LHCN-M2 (cell line): ENCODE results near the gene TERT. TPM values are rescaled to one million over a fixed set of nuclear protein-coding genes. Genes with fewer than 3 reads are reported as not detected.

Experiments
- DNase-seq: peaks from one replicate; pipeline ENCODE4 v3.0.0-alpha.2; 2012; ENCODE audit warnings: low read depth
- total RNA-seq: library from RNA; depleted of rRNA; stranded (reverse); fragments of >200 nt; gene quantifications from 2 replicates; pipeline ENCODE4 v1.2.3, GENCODE V29; 2014

Gene TERT
- total RNA-seq, 1 experiment from 2014 or later, result 173 TPM

DNA sequence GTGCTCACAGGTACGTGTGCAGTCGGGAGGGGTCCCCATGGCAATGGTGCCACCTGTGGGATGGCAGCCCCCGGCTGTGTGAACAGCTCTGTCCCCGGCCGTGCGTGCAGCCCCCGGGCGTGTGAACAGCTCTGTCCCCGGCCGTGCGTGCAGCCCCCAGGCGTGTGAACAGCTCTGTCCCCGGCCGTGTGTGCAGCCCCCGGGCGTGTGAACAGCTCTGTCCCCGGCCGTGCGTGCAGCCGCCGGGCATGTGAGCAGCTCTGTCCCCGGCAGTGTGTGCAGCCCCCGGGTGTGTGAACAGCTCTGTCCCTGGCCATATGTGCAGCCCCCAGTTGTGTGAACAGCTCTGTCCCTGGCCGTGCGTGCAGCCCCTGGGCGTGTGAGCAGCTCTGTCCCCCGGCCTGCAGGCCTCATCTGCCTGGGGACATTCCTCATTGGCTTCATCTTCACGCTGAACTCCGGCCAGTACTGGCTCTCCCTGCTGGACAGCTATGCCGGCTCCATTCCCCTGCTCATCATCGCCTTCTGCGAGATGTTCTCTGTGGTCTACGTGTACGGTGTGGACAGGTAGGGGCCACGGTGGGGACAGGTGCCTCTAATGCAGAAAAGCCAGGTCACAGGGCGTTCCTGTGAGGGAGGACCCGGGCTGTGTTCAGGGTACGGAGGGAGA, 75.6 kb downstream of the TERT start:
- no peak for DNase-seq

DNA sequence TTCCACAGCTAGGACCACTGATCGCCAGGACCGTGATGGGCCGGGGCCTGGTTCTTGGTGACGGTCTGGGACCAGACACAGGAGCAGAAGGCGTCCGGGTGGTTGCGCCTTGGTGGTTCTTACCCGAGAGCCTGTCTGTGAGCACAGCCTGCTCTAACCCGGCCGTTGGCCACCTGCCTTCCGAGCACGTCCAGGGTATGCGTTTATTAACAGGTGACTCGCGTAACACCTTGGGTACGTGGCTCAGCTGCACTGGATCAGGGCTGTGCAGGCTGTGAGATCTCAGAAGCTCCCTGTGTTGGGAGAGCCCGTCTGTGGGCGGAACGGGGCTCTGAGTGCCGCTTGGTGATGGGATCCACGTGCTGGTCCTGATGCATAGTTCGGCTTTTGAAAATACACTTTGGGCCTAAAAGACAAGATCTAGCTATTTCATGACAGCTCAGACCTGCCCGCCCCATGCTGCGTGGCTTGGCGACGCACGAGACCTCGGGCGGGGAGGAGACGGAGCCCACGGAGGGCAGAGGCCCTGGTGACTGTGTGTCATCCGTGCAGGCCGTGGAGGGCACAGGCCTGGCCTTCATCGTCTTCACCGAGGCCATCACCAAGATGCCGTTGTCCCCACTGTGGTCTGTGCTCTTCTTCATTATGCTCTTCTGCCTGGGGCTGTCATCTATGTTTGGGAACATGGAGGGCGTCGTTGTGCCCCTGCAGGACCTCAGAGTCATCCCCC, 76.4 kb downstream of the TERT start:
- DNase-seq, result no peak

DNA sequence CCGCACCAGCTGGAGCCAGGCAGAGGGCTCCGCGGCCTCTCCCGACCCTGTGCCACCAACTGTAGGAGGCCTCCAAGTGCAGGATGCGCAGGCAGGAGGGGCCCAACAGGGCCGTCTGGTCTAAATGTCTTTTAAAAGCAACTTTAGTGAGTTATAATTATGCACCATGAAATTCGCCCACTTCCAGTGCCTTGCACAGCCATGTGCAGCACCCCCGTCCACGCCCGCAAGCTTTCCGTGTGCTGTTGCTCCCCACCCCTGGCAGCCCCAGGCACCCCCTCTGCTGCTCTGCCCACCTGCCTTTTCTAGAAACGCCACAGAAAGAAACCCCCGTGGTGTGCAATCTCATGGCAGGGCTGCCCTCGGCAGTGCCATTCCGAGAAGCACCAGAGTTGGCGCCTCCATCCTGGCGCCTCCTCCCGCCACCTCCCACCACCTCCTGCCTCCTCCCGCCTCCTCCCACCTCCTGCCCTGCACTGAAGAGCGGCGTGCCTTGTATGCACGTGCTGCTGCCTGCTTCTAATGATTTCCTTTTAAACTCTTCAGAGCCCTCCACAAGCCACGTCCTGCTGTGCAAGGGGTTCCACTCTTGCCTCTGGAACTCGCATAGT, 77.2 kb downstream of the TERT start:
- no peak for DNase-seq

DNA sequence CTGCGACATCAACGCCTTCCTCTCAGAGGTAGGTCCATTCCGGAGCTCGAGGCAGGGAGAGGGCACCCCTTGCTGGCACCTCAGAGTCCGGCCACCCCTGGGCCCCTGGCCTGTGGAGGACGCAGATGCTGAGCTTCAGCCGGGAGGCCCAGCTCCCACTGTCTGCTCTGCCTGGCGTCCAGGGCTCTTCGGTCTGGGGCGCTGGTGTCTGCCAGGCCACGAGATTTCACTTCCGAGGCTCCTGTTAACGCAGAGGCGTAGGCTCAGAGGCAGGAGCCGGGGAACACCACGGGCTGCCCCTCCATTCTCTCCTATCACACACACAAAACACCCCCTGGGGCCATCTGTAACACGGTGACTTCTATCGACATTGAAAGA, 78.0 kb downstream of the TERT start:
- DNase-seq, result no peak

DNA sequence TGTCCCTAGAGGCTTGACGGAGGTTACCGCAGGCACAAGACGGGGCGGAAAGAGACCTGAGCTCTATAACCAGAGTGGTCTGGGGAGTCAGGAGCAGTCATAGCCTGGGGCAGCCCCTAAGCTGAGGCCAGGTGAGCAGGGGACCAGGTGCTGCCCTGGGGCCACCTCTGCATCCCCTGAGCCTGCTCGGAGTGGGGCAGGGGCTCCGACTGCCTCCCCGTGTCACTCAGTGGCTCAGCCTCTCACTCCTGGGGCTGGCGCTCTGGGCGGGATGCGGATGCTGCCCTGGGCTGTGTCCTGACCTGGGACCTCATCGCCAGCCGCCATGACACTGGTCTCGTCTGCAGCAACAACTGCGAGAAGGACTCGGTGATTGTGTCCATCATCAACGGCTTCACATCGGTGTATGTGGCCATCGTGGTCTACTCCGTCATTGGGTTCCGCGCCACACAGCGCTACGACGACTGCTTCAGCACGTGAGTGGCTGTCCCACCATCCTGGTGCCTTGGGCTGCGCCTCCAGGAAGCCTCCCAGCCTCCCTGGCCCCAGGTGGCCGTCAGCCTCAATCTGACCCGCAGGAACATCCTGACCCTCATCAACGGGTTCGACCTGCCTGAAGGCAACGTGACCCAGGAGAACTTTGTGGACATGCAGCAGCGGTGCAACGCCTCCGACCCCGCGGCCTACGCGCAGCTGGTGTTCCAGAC, 78.5 kb downstream of the TERT start:
- no peak for DNase-seq

DNA sequence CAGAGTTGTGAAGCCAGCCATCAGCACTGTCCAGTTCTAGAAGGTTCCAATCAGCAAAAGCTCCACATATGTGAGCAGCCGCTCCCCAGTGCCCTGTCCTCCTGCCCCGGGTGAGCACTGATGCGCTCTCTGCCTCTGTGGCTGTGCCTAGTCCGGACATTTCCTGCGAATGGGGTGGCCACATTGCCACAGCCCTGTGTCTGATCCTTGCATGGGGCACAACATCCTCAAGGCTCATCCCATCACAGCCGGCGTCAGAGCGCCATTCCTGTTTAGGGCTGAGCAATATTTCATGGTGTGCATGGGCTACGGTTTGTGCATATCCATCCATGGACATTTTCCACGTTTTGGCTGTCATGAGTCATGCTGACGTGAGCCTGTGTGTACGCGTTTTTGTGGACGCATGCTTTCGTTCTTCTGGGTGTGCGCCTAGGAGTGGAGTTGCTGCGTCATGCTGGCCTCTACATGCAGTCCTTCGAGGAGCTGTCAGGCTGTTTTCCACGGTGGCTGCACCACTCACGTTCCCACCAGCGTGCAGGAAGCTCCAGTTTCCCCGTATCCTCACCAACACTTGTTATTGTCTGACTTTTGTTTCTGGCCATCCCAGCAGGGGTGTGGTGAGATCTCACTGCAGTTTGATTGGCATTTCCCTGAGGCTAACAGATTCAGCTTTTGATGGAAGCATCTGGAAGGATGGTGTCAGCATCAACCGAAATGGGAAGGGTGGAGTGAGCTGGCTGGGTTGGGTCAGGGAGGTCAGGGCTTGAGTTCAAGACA, 79.4 kb downstream of the TERT start:
- DNase-seq, result no peak

DNA sequence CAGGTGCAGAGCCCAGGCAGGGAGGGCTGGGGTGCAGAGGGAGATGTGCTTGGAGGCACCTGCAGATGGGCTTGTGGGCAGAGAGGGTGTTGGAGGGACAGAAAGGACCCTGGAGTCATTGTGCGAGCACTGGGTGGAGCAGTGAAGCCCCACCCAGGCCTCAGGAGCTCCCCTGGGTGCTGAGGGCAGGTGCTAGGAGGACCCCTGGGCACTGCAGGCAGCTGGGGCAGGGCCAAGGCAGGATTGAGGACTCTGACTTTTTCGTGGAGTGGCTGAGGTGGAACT, 80.0 kb downstream of the TERT start:
- no peak for DNase-seq

DNA sequence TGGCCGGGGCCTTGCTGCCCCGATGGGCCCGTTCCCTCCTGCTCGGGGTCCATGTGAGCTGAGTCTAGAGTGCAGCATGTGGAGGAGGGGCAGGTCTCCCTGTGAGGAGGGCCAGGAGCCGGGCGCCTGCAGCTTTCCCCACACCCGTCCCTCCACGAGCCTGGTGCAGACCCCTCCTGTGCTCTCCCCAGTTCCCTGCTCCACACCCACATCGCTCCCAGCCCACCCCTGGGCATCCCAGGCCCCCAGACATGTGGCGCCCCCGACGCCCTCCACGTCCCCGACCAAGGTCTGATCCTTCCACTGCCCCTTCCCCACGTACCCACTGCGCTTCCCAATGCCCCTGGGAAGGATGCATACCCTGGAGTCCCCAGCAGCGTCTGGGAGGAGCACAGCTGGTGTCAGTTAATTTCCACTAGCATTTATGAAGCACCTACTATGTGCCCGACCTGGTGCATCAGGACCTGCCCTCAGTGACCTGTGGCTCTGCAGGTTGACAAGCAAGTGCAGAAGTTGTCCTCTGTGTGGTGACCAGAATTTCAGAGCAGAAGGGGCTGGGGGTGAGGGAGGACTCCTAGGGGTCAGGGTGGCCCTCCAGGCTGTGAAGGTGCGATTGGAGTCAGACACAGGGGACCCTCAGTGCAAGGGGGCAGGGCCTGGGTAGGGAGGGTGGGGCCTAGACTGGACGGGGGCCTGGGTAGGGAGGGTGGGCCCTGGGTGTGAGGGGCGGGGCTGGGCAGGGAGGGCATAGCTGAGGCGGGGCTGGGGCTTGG, 80.5 kb downstream of the TERT start:
- no peak for DNase-seq

DNA sequence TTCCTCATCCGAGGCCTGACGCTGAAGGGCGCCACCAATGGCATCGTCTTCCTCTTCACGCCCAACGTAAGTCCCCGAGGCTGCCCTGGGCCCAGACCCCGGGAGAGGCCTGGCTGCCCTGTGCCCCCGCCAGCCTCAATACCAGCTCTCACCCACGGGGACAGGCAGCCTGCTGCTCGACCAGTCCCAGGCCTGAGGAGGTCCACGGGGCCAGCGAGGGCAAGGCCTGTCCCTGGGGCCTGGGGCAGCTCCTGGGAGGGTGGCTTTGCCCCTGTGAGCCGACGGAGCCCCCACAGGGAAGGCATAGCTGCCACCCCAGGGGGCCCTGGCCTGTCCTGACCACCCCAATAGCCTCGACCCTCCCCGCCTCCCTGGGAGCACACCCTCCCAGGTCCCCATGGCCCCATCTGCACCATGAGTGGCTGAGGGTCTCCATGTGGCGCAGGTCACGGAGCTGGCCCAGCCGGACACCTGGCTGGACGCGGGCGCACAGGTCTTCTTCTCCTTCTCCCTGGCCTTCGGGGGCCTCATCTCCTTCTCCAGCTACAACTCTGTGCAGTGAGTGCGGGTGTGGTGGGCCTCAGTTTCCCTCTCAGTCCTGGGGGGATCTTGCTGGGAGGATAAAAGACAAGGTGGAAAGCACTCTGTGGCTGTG, 81.2 kb downstream of the TERT start:
- no peak for DNase-seq

DNA sequence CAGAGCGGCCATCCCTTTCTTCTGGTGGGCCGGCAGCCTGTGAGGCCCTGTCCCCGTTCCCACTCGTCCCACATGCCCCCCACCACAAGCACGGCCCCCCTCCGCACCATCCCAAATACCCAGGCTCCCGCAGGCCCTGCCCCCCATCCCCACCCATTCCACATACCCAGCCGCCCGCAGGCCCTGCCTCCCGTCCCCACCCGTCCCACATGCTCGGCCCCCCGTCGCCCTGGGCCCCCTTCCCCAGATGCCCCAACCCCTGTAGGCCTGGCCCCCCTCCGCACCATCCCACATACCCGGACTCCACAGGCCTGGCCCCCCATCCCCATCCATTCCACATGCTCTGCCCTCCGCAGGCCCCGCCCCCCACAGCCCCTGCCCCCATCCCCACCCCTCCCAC, 82.0 kb downstream of the TERT start:
- no peak for DNase-seq

DNA sequence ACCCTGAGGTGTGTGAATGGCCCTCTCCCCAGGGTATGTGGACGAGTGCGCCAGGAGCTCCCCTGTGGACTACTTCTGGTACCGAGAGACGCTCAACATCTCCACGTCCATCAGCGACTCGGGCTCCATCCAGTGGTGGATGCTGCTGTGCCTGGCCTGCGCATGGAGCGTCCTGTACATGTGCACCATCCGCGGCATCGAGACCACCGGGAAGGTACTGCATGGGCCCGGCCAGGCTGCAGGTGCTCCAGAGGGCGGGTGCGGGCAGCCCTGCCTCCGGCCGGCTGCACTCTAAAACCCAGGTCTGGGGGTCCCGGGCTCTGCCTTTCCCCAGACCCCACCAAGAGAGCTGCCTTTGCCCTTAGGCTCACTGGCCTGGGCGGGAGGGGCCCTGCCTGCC, 82.6 kb downstream of the TERT start:
- DNase-seq, result no peak

DNA sequence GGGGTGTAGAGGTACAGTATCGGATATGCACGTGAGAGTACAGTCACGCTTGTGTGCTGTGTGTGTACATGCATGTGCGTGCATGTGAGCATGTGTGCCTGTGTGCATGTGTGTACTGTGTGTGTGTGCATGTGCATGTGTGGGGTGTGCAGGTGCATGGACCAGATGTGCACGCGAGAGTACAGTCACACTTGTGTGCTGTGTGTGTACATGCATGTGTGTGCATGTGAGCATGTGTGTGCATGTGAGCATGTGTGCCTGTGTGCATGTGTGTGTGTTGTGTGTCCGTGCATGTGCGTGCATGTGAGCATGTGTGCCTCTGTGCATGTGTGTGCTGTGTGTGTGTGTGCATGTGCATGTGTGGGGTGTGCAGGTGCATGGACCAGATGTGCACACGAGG, 83.2 kb downstream of the TERT start:
- DNase-seq, result no peak

DNA sequence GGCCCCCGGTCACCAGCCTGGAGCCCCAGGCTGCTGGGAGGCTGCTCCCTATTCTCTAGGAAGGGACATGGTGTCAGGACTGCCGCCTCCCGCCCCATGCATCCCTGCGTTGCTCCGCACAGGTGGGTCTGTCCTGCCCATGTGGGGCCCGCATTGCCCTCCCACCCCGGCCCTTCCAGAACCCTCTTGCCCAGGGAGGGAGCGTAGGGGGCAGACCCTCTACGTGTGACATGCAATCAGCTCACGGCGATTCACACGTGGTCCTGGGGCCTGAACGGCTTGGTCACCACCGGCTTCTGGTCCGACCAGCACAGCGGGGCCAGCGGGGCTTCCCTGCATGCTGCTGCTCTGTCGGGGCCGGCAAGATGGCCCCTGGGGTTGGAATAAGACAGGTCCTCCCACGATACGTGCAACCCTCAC, 84.0 kb downstream of the TERT start:
- DNase-seq, result no peak

DNA sequence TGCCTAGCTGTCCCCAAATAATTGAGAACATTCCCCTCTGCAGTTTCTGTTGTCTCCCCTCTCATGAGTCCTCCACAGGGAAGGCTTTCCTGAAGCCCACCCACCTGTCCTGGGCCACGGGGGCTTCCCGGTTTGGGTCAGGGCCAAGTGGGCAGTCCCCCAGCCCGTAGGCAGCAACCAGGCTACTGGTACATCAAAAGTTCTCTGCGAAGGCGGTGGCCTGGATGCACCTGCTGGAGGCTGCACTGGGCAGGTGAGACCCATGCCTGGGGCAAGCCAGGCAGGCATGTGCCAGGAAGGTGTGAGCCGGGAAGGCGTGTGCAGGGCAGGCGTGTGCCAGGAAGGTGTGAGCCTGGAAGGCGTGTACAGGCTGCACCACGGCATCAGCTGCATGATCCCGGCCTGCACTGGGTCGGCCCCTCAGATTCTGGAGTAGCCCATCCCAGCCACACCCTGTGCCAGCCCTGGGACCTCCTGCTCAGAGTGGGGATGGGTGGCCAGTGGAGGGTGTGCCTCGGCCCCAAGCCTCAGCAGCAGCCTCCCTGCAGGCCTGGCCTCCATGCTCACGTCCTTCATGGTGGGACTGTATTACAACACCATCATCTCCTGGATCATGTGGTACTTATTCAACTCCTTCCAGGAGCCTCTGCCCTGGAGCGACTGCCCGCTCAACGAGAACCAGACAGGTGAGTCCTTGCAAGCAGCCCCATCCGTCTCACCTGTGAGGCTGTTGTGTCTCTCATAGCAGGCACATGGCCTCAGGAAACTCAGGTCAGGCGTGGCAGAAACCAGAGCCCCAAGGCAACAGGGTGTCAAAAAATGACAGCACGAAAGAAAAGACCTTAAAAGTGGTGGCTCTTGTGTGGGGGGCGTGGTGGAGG, 84.7 kb downstream of the TERT start:
- DNase-seq, result no peak

DNA sequence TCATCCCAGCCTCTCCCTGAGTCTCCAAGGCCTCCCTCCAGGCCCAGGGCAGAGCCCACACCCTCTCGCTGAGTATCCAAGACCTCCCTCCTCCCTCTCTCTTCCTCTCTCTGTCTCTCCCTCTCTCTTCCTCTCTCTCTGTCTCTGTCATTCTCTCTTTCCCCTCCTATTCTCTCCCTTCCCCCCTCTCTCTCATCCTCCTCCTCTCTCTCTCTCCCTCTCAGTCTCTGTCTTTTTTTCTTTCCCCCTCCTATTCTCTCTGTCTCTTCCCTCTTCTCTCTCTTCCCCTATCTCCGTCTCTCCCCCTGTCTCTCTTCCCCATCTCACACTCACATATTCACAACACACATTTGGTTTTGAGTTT, 85.4 kb downstream of the TERT start:
- DNase-seq, result no peak

DNA sequence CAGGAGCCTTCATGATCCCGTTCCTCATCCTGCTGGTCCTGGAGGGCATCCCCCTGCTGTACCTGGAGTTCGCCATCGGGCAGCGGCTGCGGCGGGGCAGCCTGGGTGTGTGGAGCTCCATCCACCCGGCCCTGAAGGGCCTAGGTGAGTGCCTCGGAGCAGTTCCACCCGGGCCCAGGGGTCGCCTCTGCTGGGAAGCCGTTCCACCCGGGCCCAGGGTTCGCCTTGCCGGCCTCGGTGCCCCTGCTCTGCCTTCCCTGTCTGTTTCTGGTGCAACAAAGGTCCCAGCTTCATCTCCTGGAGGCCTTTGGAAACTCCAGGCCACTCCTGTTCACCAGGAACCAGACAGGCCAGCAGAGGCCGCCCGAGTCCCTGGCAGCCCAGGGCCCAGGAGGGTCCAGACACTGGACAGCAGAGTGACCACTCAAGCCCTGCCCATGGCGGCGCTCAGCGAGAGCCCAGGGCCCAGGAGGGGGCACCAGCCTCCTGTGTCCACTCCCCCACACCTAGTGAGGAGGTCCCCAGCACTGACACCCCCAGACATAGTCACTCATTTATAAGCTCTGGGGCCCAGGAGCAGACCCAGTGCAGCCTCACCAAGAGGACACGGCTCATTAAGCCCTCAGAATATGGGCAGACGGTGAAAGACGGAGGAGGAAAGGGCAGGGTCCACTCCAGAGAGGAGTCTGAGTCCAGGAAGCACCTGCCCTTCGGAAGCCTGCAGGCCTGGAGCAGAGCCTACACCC, 86.0 kb downstream of the TERT start:
- no peak for DNase-seq

DNA sequence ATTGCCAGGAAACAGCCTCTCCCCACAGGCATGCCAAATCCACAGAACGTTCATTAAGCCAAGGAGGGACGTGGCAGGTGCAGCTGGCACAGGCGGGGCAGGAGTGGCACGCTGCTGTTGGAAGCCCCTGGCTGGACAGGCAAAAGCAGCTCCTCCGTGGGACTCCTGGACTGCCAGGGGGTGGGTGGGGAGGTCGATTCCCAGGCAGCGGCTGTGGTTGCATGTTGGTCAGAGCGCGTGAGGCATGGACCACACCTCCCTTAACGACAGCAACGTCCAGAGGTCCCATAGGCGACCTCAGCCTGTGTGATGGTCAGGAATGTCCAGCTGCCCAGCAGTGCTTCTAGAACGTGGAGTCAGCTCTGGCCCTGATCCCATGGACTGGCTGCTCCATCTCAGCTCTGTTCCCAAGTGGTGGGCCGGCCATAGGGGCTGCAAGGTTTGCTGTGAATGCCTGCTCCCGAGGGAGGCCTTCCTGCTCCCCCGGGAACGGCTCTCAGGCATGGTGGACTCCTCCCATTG, 86.6 kb downstream of the TERT start:
- DNase-seq, result no peak

DNA sequence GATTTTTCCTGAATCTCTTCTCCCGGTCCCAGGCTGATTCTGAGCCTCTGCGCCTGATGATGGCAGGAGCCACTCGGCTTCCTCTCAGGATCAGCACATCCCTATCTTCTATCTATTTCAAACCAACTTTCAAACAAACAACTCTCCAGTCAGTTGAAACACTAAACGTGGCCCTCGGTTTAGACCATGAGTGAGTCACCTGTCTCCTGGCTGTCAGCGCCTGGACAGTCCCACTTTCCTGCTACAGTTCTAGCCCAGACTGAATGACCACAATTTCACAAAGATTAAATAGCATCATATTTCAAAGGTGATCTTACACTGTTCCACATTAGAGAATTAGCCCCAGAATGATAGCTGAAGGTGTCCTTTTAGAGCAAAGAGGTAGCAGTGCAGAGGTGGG, 87.3 kb downstream of the TERT start:
- no peak for DNase-seq
